Mesothelial cell of epicardium (in vitro differentiated cells): ENCODE measurements around the gene MYCBPAP. TPM values are rescaled to one million over a fixed set of nuclear protein-coding genes. Genes with fewer than 3 reads are reported as not detected.

Source experiments
- DNase-seq, 2 experiments: peaks; one replicate each; pipeline ENCODE4 v3.0.0; 2021; ENCODE audit warnings: low spot score in 2 of 2; ENCODE audit not compliant: unreplicated experiment in 2 of 2
- H3K27ac Mint-ChIP-seq: 2 replicates; pipeline ENCODE4 v1.8.0; 2021; ENCODE audit warnings: mixed read lengths
- H3K27me3 Mint-ChIP-seq: 2 replicates; pipeline ENCODE4 v1.8.0; 2021; ENCODE audit warnings: low read depth, mixed read lengths
- H3K36me3 Mint-ChIP-seq: 2 replicates; pipeline ENCODE4 v1.8.0; 2021; ENCODE audit warnings: mixed read lengths
- H3K4me1 Mint-ChIP-seq: 2 replicates; pipeline ENCODE4 v1.8.0; 2021; ENCODE audit warnings: mixed read lengths
- H3K4me3 Mint-ChIP-seq: 2 replicates; pipeline ENCODE4 v1.8.0; 2021; ENCODE audit warnings: mild to moderate bottlenecking, moderate library complexity, mixed read lengths
- H3K9me3 Mint-ChIP-seq: 2 replicates; pipeline ENCODE4 v1.8.0; 2021; ENCODE audit warnings: mixed read lengths
- CTCF ChIP-seq: fragments of 200-600 bp; sonication (generic); IDR thresholded peaks from one replicate; pipeline ENCODE4 v1.5.0; 2021; ENCODE audit warnings: antibody characterized with exemption; ENCODE audit not compliant: unreplicated experiment
- total RNA-seq: library from RNA; stranded (reverse); gene quantifications from 3 replicates; pipeline ENCODE4 v1.2.1, GENCODE V29; 2021

Gene MYCBPAP
- total RNA-seq, 1 donor from 2014 or later: 5.1 TPM

GRCh38 chr17:50576864-50577263 lies 68.6 kb downstream of the MYCBPAP start:
- DNase-seq: no peak
- Mint-ChIP-seq H3K36me3 (peaks cover 1% of the 10 kb centered on the region), H3K27me3 (no peaks in the 10 kb centered on the region), H3K4me1 (peaks cover 4% of the 10 kb centered on the region), H3K9me3 (no peaks in the 10 kb centered on the region), H3K27ac (no peak overlapping the region), H3K4me3 (no peak overlapping the region)
- no peak for TF ChIP-seq CTCF

GRCh38 chr17:50577451-50577954 lies 69.3 kb downstream of the MYCBPAP start:
- no peak for DNase-seq
- Mint-ChIP-seq H3K9me3 (no peaks in the 10 kb centered on the region), H3K27me3 (no peaks in the 10 kb centered on the region), H3K4me3 (no peak overlapping the region), H3K36me3 (peaks cover 1% of the 10 kb centered on the region), H3K4me1 (peaks cover 7% of the 10 kb centered on the region), H3K27ac (no peak overlapping the region)
- TF ChIP-seq CTCF: no peak

GRCh38 chr17:50578173-50578572 lies 69.9 kb downstream of the MYCBPAP start:
- TF ChIP-seq CTCF: no peak
- Mint-ChIP-seq H3K36me3 (peaks cover 1% of the 10 kb centered on the region), H3K9me3 (no peaks in the 10 kb centered on the region), H3K4me1 (peaks cover 13% of the 10 kb centered on the region), H3K27me3 (no peaks in the 10 kb centered on the region), H3K27ac (no peak overlapping the region), H3K4me3 (no peak overlapping the region)
- DNase-seq: no peak

- no peak overlapping the region for H3K4me3 Mint-ChIP-seq
- peaks cover 25% of the 10 kb centered on the region for H3K4me1 Mint-ChIP-seq
- no peaks in the 10 kb centered on the region for H3K9me3 Mint-ChIP-seq
- DNase-seq: no peak
- TF ChIP-seq CTCF: no peak
- H3K27me3 Mint-ChIP-seq: no peaks in the 10 kb centered on the region
- no peak overlapping the region for H3K27ac Mint-ChIP-seq
- H3K36me3 Mint-ChIP-seq: no peaks in the 10 kb centered on the region
These were observed 71.2 kb downstream of the MYCBPAP start for GRCh38 chr17:50579399-50579798.

GRCh38 chr17:50580646-50581045 lies 72.4 kb downstream of the MYCBPAP start:
- no peaks in the 10 kb centered on the region for H3K9me3 Mint-ChIP-seq
- no peak overlapping the region for H3K4me3 Mint-ChIP-seq
- no peak for TF ChIP-seq CTCF
- no peaks in the 10 kb centered on the region for H3K36me3 Mint-ChIP-seq
- no peak overlapping the region for H3K27ac Mint-ChIP-seq
- H3K27me3 Mint-ChIP-seq: no peaks in the 10 kb centered on the region
- H3K4me1 Mint-ChIP-seq: peaks cover 32% of the 10 kb centered on the region
- no peak for DNase-seq

Other genes starting within 250 kb of the MYCBPAP start
- 2.7 to 3.9 TPM (median 3.6 TPM) in 3 replicates for gene TMEM92, start 234.0 kb upstream of the MYCBPAP start, total RNA-seq
- gene XYLT2, start 162.3 kb upstream of the MYCBPAP start, total RNA-seq: 32.3 to 35.3 TPM (median 33.3 TPM) in 3 replicates
- gene MRPL27, start 135.3 kb upstream of the MYCBPAP start, total RNA-seq: 55.0 to 57.5 TPM (median 56.0 TPM) in 3 replicates
- gene EME1, start 135.2 kb upstream of the MYCBPAP start, total RNA-seq: 7.8 to 11.6 TPM (median 10.3 TPM) in 3 replicates
- 60.7 to 65.1 TPM (median 63.5 TPM) in 3 replicates for gene LRRC59, start 110.9 kb upstream of the MYCBPAP start, total RNA-seq
- 107 to 113 TPM (median 112 TPM) in 3 replicates for gene ACSF2, start 82.2 kb upstream of the MYCBPAP start, total RNA-seq
- gene CHAD, start 39.6 kb upstream of the MYCBPAP start, total RNA-seq: not detected in 3 replicates
- gene RSAD1, start 29.6 kb upstream of the MYCBPAP start, total RNA-seq: 40.1 to 40.8 TPM (median 40.7 TPM) in 3 replicates
- gene EPN3, start 24.3 kb downstream of the MYCBPAP start, total RNA-seq: 14.2 to 15.1 TPM (median 14.7 TPM) in 3 replicates
- 71.3 to 71.7 TPM (median 71.4 TPM) in 3 replicates for gene SPATA20, start 38.7 kb downstream of the MYCBPAP start, total RNA-seq
- 26.1 to 29.0 TPM (median 26.9 TPM) in 3 replicates for gene CACNA1G, start 52.3 kb downstream of the MYCBPAP start, total RNA-seq
- 0.44 to 1.2 TPM (median 0.93 TPM) in 3 replicates for gene ABCC3, start 126.4 kb downstream of the MYCBPAP start, total RNA-seq
- gene ANKRD40, start 199.5 kb downstream of the MYCBPAP start, total RNA-seq: 35.9 to 38.8 TPM (median 37.6 TPM) in 3 replicates
- gene LUC7L3, start 211.2 kb downstream of the MYCBPAP start, total RNA-seq: 240 to 261 TPM (median 252 TPM) in 3 replicates